HG03442 (cell line): ENCODE measurements around the gene CD8B.
"Not testable (repeated sequence)": the region's sequence is repeated elsewhere in the genome, so short reads cannot be mapped to it uniquely, and the experiment has no call there.

Experiments
- ATAC-seq: cut with Tn5 transposase; IDR thresholded peaks from one replicate; pipeline ENCODE4 v1.9.1; 2021; ENCODE audit warnings: mild to moderate bottlenecking, moderate library complexity; ENCODE audit not compliant: unreplicated experiment

The CD8B gene

DNA sequence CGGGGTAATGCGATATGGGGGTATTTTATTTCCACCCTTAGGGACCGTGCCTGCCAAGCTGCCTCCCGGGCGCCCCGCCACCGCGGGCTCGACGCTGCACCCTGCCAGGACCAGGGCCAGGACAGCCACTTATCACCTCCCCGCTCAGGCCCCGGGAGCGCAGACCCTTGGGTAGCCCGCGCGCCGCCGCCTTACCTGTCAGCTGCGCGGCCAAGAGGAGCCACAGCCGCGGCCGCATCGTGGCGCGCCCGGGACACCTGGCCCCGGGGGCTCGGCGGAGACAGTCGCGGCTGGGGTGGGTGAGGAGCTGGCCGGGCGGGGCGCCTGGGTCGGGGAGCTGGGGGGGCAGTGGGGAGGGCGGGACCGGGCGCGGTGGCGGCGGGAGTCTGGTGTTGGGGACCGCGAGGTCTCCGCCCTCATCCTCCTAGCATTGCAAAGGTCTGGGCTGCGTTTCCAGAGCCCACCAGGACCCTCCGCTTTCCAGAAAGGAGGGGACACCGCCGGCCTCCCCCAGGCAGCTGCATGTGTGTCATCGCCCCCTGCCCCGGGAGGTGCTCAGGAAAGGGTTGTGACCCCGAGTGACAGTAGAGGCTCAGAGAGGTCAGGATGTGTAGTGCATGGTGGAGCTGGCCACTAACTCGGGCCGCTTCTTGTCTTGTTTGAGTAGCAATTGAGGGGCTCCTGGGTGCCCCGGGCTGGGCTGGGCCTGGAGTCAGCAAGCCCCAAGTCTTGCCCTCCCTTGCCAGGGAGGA lies at the start of gene CD8B:
Gene CD8B (minus strand): TSS at position 259 of the 752 bp plus-strand sequence. CDS start 21 bp downstream, at position 238.
- ATAC-seq, result not testable (repeated sequence)

DNA sequence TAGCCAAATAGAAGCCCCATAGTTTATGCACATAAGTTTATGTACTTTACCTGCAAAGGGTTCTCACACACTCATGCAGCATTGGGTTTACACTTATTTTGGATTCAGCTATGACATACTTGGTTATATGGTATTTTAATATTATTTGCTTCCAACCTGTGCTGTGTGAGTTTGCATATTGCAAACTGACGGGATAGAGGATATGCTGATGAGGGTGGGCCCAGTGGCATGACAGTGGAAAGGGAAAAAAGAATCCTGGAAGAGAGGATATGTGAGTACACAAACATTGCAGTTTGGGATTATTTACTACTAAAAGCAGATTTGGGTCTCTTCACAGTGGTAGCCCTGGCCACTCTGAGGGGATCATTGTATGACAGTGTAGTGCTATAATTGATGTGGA lies 44.2 kb upstream of the CD8B start:
- not testable (repeated sequence) for ATAC-seq

DNA sequence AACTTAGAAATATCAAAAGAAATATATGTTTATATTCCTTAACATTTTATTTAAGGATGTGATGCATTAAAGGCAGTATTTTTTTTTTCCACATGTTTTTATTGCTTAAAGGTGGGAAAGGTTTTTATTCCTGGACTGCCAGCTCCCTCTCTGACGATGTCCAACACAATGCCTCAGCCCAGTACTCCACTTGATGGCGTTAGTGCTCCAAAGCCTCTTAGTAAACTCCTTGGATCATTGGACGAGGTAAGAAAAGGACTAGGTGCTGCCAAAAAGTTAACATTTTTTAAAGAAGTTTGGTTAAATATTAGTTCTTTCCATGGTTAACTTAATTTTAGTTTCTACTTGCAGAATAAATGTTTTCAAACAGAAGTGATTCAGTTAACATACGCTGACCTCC lies 39.0 kb upstream of the CD8B start:
- ATAC-seq, result not testable (repeated sequence)

DNA sequence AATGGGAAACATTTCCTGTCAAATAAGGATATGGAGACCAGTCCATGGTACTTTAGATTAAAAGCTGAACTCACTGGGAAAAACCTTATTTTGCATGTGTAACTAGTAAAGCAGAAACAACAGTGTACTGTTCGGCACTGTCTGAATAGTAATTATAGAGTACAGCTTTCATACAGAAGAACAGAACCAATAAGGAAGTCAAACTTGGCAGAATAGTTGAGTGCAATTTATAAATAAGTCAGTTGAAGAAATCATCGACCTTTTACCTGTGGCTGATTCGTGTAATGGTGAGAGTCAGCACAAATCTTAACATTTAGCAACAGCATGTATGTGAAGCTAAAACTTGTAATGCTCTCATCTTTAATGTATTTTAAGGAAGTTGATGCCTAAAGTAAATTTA lies 24.3 kb upstream of the CD8B start:
- peak; percentile 52 for ATAC-seq

DNA sequence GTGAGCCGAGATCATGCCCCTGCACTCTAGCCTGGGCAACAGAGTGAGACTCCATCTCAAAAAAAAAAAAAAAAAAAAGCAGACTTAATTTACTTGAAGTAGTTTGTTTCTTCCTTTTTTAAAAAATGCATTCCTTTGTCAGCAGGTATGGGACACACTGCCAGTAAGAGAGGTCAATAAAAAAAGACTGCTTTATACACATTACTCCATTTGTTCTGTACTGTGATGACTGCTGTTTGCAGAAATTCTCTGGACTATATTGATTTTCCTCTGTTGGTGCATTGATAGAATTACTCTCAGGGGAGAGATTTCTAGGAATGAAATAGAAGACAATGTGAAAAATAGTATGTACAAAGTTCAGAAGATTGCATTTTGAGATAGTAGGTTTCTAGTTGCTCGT lies 21.2 kb upstream of the CD8B start:
- not testable (repeated sequence) for ATAC-seq

DNA sequence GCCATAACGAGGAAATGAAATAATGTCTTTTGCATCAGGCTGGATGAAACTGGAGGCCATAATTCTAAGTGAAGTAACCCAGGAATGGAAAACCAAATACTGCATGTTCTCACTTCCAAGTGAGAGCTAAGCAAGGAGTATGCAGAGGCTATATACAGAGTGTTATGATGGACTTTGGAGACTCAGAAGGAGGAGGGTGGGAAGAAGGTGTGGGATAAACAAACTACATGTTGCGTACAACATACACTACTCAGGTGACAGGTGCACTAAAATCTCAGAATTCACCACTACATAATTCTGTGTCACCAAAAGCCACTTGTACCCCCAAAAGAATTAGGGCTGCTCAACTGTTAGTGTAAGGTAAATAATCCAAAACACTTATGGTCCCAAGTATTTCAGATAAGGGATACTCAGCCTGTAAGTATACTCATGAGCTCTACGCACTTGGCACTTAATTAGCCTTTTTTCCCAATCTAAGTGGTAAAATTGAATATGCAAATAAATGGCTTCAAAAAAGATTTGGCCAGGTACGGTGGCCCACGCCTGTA lies 20.5 kb upstream of the CD8B start:
- ATAC-seq, result not testable (repeated sequence)

DNA sequence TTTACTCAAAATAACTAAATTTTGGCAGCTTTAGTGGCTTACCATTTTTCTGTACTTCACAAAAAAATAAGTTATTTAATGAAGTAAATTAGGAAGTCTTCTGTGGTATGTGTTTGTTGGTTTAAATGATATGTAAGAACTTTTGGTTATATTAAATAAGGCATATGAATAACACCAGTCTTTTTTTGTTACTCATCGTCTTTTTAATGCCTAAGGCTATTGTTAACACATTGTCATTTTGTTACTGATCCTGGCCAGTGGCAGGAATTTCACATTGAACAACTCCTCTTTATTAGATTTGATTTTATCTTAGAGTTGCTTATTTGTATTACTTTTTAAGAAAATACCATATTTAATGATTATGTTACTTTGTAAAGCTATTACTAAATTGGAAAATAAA lies 17.3 kb upstream of the CD8B start:
- not testable (repeated sequence) for ATAC-seq

DNA sequence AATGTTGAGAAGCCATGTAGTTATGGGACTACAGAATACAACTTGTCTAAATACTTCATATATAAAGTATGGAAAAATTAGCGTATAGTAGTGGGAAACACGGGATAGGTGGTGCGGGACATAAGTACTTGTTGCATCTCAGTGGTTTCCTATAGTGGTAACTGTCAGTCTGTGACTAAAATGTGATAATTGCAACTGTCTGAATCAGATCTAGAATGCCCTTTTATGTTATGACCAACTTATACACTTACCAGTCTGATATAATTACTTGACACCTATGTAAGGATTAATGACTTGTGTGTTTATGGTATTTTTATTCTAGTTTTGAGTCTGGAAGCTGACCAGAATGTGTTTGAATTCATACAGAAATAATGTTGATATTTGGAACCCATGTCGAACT lies 9.3 kb upstream of the CD8B start:
- not testable (repeated sequence) for ATAC-seq

DNA sequence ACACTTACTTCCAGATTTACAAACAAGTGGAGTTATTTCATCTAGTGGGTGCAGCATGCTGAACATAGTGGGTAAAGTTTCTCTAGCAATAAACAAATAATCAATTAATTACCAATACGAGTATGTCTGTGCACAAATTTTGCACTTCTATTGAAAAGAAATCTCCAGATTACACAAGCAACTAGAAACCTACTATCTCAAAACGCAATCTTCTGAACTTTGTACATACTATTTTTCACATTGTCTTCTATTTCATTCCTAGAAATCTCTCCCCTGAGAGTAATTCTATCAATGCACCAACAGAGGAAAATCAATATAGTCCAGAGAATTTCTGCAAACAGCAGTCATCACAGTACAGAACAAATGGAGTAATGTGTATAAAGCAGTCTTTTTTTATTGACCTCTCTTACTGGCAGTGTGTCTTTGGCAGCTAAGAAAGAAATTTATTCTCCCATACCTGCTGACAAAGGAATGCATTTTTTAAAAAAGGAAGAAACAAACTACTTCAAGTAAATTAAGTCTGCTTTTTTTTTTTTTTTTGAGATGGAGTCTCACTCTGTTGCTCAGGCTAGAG lies 7.3 kb upstream of the CD8B start:
- not testable (repeated sequence) for ATAC-seq

DNA sequence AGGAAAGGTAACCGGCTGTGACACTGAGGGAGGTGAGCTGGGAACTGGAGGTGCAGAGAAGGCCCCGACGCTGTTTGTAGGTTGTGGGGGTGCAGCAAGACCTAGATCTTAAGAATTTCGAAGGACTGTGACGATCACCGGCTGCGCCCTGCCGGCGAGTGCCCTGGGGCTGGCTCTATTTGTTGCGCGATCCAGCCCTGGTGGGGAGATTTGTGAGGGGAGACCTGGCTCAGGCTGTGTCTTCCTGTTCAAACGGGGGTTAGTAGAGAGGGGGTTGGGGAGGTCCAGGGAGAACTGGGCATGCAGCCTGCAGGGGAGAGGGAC lies 656 bp upstream of the CD8B start:
- ATAC-seq, result not testable (repeated sequence)

DNA sequence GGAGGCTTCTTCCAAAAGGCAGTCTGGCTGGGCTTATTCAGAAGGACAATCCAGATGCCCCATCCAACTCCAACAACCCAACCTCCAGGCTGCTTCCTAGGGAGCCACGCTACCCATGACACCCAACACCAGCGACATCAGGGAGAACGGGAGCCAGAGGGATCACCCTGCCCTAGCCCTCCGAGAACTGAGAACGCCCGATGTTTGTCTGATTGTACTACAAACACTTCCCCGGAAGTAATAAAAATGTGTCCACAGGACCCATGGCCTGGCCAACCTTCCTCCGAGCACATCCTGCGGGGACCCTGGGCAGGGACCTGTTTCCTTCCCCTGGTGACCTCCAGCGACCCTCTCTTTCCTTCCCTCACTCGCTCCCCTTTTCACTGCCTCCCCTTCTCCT lies 511 bp downstream of the CD8B start:
- ATAC-seq, result not testable (repeated sequence)

DNA sequence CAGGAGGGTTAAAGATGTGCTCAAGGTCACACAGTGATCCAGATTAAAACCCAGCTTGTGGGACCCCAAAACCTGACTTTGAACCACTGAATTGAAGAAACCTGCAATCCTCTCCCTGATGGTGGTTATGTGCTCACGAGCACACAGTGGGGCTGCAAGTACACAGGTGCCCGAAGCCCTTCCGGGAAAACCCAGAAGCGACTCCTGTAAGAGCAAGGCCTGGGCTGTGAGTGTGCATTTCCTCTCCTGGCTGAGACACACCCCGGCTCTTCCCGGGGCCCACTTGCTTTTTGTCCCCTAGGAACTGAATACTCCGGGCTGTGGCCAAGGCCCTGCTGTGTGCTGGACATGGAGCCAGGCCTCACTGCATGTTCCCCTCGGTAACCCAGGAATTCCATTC lies 1.1 kb downstream of the CD8B start:
- ATAC-seq, result not testable (repeated sequence)

DNA sequence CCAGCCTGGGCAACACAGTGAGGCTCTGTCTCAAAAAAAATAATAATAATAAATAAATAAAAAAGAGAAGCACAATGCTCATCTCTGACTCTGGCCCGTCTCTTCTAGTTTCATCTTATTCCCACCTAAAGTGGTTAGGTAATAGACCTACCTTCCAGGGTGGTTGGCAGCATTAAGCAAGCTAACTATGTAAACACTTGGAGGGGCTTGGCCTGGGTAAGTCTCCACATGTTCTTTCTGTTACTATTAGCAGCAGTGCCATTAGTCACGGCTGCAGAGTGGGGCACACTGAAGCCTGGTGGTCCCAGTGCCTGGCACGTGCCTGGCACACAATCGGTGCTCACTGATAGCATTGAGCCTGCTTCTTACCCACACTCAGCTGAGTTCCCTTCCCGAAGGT lies 4.0 kb downstream of the CD8B start:
- not testable (repeated sequence) for ATAC-seq

DNA sequence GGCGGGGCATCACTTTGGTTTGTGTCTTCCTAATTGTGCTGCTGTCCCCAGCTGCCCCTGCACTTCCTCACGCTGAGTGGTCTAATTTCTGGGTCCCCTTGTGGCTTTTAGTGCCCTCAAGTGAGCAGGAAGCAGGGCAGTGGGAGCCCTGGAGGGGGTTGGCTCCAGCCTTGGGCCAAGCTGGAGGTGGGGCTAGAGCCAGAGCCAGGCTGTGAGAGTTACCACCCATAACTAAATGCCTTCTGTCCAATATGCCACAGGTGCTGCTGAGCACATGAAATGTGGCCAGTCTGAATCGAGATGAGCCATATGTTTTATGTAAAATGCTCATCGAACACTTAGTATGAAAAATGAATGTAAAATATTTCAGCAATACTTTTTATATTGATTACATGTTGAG lies 5.2 kb downstream of the CD8B start:
- not testable (repeated sequence) for ATAC-seq

DNA sequence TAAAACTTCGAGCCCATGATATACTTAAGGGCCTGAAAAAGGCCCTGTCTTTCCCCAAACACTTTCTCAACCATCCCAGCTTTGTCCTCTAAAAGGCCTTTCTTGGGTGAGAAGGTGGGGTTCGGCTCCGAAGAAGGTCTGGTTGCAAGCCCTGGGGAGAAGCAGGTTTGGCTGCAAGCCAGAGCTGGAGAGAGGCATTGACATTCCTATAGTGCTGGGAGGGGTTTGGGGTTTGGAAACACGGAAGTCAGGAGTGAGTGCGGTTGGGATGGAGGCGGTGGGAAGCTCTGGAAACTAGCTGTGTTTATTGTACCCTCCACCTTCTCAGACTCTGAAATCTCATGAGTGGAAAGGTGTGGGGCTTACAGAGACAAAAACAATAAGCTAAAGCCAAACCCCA lies 5.7 kb downstream of the CD8B start:
- not testable (repeated sequence) for ATAC-seq

DNA sequence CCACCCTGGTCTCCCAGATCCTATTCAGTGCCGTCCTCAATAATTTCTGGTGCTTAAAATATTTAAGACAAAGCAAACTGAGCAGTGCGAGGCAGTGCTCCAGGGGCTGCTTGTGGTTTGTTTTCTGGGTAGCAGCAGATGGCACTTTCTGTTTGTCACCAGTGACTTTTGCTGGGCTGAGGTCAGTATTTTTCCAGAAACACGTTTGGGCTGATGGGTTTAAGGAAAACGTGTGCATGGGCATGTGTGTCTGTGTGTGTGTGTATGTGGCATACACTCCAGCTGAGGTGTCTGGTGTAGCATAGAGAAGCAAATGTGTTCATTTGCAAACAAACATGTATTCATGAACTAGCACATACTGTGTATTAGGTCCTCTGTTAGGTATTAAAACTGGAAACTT lies 10.1 kb downstream of the CD8B start:
- not testable (repeated sequence) for ATAC-seq

DNA sequence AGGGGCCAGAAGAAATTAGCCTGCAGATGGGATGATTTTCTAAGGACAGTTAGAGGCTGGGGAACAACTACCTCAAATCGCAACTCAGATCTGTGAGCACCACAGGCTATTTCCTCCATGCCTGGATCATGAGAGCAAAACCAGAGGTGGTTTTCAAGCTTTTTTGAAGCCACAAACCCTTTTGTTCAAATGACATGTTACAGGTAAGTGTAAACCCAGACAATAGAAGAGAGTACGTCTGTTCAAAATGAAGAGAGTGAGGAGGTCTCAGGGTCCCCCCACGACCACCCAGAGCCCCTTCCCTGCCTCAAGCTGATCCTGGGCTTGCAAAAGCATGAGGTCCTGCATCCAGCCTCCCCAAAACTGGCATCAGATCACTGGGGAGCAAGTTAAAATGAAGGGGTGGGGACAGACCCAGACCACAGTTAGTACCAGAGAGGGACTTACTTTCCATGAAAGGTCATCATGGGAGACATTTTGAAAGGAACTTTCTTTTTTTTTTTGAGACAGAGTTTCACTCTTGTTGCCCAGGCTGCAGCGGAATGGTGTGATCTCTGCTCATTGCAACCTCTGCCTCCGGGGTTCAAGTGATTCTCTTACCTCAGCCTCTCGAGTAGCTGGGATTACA lies 19.0 kb downstream of the CD8B start:
- ATAC-seq, result not testable (repeated sequence)

DNA sequence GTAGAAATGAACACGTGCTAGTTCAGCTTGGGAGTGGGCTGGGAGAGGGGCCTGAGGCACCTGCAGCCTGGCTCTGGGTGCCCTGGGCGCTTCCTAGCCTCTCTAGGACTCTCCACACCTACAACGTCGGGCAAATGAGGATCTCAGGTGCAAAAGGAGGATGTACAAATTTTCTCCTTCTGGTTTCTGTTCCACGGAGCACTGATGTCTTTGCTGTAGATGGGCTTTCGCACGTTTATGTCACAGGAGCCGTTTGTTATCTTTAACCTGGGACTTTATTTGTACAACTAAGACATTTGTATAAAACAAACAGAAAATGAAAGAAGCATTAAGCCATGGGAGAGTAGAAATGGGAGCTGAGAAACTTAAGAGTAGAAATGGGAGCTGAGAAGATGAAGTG lies 20.4 kb downstream of the CD8B start:
- ATAC-seq, result not testable (repeated sequence)

DNA sequence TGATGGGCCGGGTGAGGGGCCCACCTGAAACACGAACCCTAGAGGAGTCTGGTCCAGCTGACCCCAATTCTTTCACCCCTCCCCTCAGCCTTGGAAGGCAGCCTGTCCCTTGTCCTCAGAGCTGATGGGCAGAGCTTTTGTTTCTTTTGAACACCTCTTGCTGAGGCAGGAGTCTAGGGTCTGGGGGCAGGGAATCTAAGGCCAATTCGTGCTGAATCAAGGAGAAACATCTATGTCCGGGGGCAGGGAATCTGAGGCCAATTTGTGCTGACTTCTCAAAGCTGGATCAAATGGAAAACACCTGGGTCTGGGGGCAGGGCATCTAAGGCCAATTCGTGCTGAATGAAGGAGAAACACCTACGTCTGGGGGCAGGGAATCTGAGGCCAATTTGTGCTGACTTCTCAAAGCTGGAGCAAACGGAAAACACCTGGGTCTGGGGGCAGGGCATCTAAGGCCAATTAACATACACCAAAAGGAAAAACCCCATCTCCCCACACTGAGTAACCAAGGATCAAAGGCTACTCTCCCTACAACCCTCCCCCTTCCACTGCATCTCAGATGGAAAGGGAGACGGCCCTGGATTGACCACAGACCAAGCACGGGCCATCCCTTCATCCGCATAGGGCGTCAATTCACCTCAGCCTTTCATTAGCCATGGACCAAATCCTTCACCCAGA lies 21.7 kb downstream of the CD8B start:
- not testable (repeated sequence) for ATAC-seq

DNA sequence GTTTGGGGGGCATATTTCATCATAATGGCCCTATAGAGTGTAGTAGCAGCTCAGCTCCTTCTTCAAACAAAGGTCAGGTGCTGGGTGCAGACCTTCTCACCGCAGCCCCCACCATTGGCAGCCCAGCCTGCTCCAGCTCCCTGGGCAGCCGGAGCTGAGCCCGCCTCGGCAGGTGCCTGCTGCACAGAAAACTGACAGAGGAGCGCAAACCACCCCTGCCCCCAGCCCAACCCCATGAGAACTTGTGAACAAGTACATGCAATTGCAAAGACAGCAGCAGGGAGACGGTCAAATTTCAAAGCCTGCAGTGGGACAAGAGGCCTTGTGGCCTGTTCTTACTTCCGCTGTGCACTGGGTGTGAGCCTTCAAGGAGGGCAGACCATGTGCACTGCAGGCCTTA lies 22.2 kb downstream of the CD8B start:
- not testable (repeated sequence) for ATAC-seq

DNA sequence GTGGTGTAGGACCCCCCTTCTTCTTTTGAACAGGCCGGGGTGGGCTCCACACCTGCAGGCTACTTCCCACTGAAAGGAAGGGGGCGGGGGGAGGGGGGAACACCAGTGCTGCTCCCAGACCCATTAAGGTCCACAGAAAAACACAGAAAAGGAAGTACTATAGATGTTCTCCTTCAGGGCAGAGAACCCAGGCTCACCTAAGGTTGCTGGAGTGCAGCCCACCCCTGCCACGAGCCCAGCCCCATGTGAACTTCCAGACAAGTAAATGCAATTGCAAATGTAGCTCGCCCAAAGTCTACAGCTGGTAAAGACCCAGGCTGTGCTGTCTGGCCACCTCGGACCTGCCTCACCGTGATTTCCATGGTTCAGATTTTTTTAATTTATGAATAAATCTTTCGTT lies 24.0 kb downstream of the CD8B start:
- ATAC-seq, result not testable (repeated sequence)
